GM23338 (cell line): ENCODE measurements around the gene CEP72. TPM values are rescaled to one million over a fixed set of nuclear protein-coding genes. Genes with fewer than 3 reads are reported as not detected.

Source experiments
- ATAC-seq: fragments of 200-7000 bp; cut with Tn5 transposase; 3 replicates; pipeline ENCODE4 v1.9.1; 2020
- DNase-seq: peaks from one replicate; pipeline ENCODE4 v3.0.0-alpha.2; 2015; ENCODE audit warnings: low spot score
- H2AFZ ChIP-seq: fragments of 200-600 bp; sonication (generic); 2 replicates; pipeline ENCODE4 v1.8.0; 2016; ENCODE audit warnings: antibody characterized with exemption, mild to moderate bottlenecking, moderate library complexity
- H3F3A ChIP-seq: fragments of 200-600 bp; sonication (generic); replicated peaks from 2 replicates; pipeline ENCODE4 v1.8.0; 2017; ENCODE audit warnings: antibody characterized with exemption, mixed run types, low read depth
- H3K27ac ChIP-seq: fragments of 200-600 bp; sonication (generic); 2 replicates; pipeline ENCODE4 v1.6.1; 2016; ENCODE audit warnings: low read depth
- H3K27me3 ChIP-seq: fragments of 200-600 bp; sonication (generic); 2 replicates; pipeline ENCODE4 v1.8.0; 2016; ENCODE audit warnings: mild to moderate bottlenecking, mixed run types, moderate library complexity; ENCODE audit not compliant: insufficient read depth
- H3K36me3 ChIP-seq: fragments of 200-600 bp; sonication (generic); 2 replicates; pipeline ENCODE4 v1.8.0; 2016; ENCODE audit warnings: mild to moderate bottlenecking; ENCODE audit not compliant: insufficient read depth
- H3K4me1 ChIP-seq: fragments of 200-600 bp; sonication (generic); 2 replicates; pipeline ENCODE4 v1.8.0; 2016; ENCODE audit warnings: mild to moderate bottlenecking, moderate library complexity; ENCODE audit not compliant: insufficient read depth
- H3K4me2 ChIP-seq: fragments of 200-600 bp; sonication (generic); 2 replicates; pipeline ENCODE4 v1.7.1; 2017; ENCODE audit warnings: mixed run types
- H3K4me3 ChIP-seq: fragments of 200-600 bp; sonication (generic); 2 replicates; pipeline ENCODE4 v1.6.1; 2016; ENCODE audit warnings: mixed run types
- H3K79me2 ChIP-seq: fragments of 200-600 bp; sonication (generic); replicated peaks from 2 replicates; pipeline ENCODE4 v1.8.0; 2017; ENCODE audit warnings: mild to moderate bottlenecking; ENCODE audit not compliant: insufficient read depth
- H3K9me2 ChIP-seq: fragments of 200-600 bp; sonication (generic); 2 replicates; pipeline ENCODE4 v1.8.0; 2017; ENCODE audit not compliant: insufficient read depth
- H4K20me1 ChIP-seq: fragments of 200-600 bp; sonication (generic); replicated peaks from 2 replicates; pipeline ENCODE4 v1.8.0; 2017; ENCODE audit warnings: mild to moderate bottlenecking; ENCODE audit not compliant: insufficient read depth
- H3K27ac Mint-ChIP-seq: 2 replicates; pipeline ENCODE4 v1.8.0; 2020; ENCODE audit warnings: inconsistent platforms, mild to moderate bottlenecking, moderate library complexity, mixed read lengths
- H3K27me3 Mint-ChIP-seq: 3 replicates; pipeline ENCODE4 v1.8.0; 2022; ENCODE audit warnings: low read depth, mild to moderate bottlenecking, moderate library complexity, mixed read lengths, inconsistent platforms; ENCODE audit not compliant: insufficient read depth, poor library complexity
- H3K36me3 Mint-ChIP-seq: 3 replicates; pipeline ENCODE4 v1.8.0; 2021; ENCODE audit warnings: low read depth, mild to moderate bottlenecking, inconsistent platforms, moderate library complexity, mixed read lengths
- H3K4me1 Mint-ChIP-seq: 3 replicates; pipeline ENCODE4 v1.8.0; 2020; ENCODE audit warnings: mild to moderate bottlenecking, inconsistent platforms, mixed read lengths
- H3K4me3 Mint-ChIP-seq: 3 replicates; pipeline ENCODE4 v1.8.0; 2021; ENCODE audit warnings: moderate library complexity, mild to moderate bottlenecking, inconsistent platforms, mixed read lengths
- H3K9me3 Mint-ChIP-seq: 3 replicates; pipeline ENCODE4 v1.8.0; 2020; ENCODE audit warnings: moderate library complexity, mild to moderate bottlenecking, inconsistent platforms, mixed read lengths
- CREB1 ChIP-seq: fragments of 250-450 bp; sonication (Bioruptor Pico); IDR thresholded peaks from 2 replicates; pipeline ENCODE4 v1.5.0; 2020; ENCODE audit warnings: low read depth, mild to moderate bottlenecking, moderate library complexity
- CTCF ChIP-seq, 2 experiments: fragments of 200-600 bp in 1 of 2; sonication (generic) in 1 of 2; conservative IDR thresholded peaks; 2 replicates each; pipeline versions ENCODE4 v1.5.1 to v1.6.1; 2016 to 2017; ENCODE audit warnings: antibody characterized with exemption in 2 of 2, low read depth in 2 of 2, mild to moderate bottlenecking in 2 of 2, moderate library complexity in 1 of 2
- ETS1 ChIP-seq: IDR thresholded peaks from 2 replicates; pipeline ENCODE4 v1.6.1; 2016; ENCODE audit warnings: antibody characterized with exemption
- EZH2 ChIP-seq: fragments of 200-600 bp; sonication (generic); IDR thresholded peaks from one replicate; pipeline ENCODE4 v1.8.0; 2017; ENCODE audit warnings: antibody characterized with exemption, mild to moderate bottlenecking, low read depth; ENCODE audit not compliant: unreplicated experiment
- EZH2phosphoT487 ChIP-seq: fragments of 200-600 bp; sonication (generic); IDR thresholded peaks from one replicate; pipeline ENCODE4 v1.8.1; 2018; ENCODE audit warnings: antibody characterized with exemption; ENCODE audit not compliant: unreplicated experiment
- JUNB ChIP-seq: IDR thresholded peaks from one replicate; pipeline ENCODE4 v1.6.1; 2016; ENCODE audit warnings: antibody characterized with exemption; ENCODE audit not compliant: unreplicated experiment
- POLR2AphosphoS5 ChIP-seq: IDR thresholded peaks from 2 replicates; pipeline ENCODE4 v1.6.1; 2016; ENCODE audit warnings: antibody characterized with exemption, low read depth
- ZNF114 ChIP-seq: fragments of 250-450 bp; sonication (Bioruptor Pico); IDR thresholded peaks from 2 replicates; pipeline ENCODE4 v1.5.0; 2020; ENCODE audit warnings: mild to moderate bottlenecking, moderate library complexity
- ZNF462 ChIP-seq: fragments of 250-450 bp; sonication (Bioruptor Pico); IDR thresholded peaks from 2 replicates; pipeline ENCODE4 v1.5.0; 2020; ENCODE audit warnings: mild to moderate bottlenecking, moderate library complexity
- polyA plus RNA-seq: library from polyadenylated mRNA; unstranded; fragments of >200 nt; fragmentation: Nextera tagmentation; extraction: Ambion mirVana; gene quantifications from 2 replicates; pipeline ENCODE4 v1.2.1, GENCODE V29; 2016
- total RNA-seq: library from RNA; depleted of rRNA; stranded (reverse); fragments of >200 nt; shearing (Covaris generic); gene quantifications from 2 replicates; pipeline ENCODE4 v1.2.3, GENCODE V29; 2014

CEP72 gene
- total and polyA plus RNA-seq, 2 experiments from 2014 or later: 15.5 to 27.1 TPM

GRCh38 chr5:654071-654778 is 42.1 kb downstream of the CEP72 start:
- Mint-ChIP-seq H3K4me3 (no peak overlapping the region), H3K27me3 (peaks cover 9% of the 10 kb centered on the region), H3K9me3 (peaks cover 5% of the 10 kb centered on the region; the same call in 2 of the 3 replicates), H3K4me1 (no peaks in the 10 kb centered on the region), H3K36me3 (peaks cover 35% of the 10 kb centered on the region), H3K27ac (no peak overlapping the region)
- Histone ChIP-seq H3K4me1 (no peaks in the 10 kb centered on the region), H3K79me2 (0 out of 2 replicates have a peak, but pooled peaks cover 5% of the 10 kb centered on the region), H3K9me2 (no peaks in the 10 kb centered on the region), H3K36me3 (peaks cover 13% of the 10 kb centered on the region), H3K27me3 (no peaks in the 10 kb centered on the region), H3F3A (peaks cover 4% of the 10 kb centered on the region; the same call in 1 of the 2 replicates), H3K27ac (no peak overlapping the region), H3K4me3 (no peak overlapping the region), H4K20me1 (no peaks in the 10 kb centered on the region; the same call in none of the 2 replicates), H2AFZ (no peak overlapping the region), H3K4me2 (no peak overlapping the region)
- ATAC-seq (no peak), DNase-seq (no peak)
- no peak for TF ChIP-seq POLR2AphosphoS5
- no peak for TF ChIP-seq CREB1 (CRISPR knock-in tag)
- no peak for TF ChIP-seq CTCF (conservative IDR thresholded peaks at IDR 0.05; ENCODE audit: low read depth in 2 of 2)
- no peak for TF ChIP-seq ZNF462
- TF ChIP-seq EZH2: no peak
- TF ChIP-seq ETS1: no peak
- no peak for TF ChIP-seq JUNB
- TF ChIP-seq EZH2phosphoT487: no peak
- TF ChIP-seq ZNF114 (CRISPR knock-in tag): no peak
